Measurements from ENCODE around the gene DENND1A. TPM values are rescaled to one million over a fixed set of nuclear protein-coding genes. Genes with fewer than 3 reads are reported as not detected.

Gene DENND1A
- total RNA-seq, 1 experiment from 2014 or later = 23.5 TPM

DNA sequence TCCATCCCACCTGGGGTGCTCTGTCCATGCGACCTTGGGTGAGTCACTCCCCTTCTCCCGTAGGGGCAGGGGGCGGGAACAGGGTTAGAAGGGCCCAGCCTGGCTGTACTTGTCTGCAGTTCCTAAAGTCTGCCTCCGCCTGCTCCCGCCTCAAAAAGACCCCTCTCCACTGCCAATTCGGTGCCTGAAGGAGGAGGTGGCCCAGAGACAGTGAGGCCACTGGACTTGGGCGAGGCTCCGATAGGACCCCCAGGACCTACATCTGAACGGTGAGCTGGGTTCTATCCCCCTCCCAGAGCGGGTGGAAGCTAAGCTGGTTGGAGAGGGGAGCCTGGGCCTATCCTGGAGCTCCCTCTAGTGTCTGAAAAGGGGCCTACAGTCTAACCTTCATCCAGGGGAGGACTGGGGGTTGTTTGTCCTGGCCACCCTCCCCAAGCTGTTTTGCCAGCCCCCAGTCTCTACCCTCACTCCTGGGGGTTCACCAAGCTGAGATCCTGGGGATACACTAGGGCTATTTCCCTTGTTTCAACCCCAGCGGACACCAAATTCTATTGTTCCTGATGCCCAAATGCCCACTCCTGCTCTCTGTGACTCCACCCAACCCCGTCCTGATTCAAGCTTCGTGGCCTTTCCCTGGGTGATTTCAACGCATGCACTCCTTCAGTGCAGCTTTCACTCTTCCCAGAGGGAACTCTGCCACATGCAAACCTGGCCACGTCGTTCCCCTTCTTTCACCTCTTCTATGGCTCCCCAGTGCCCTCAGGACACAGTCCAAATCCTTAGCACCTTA lies 580.0 kb downstream of the DENND1A start (continued):
- TF ChIP-seq HMGXB4 (CRISPR knock-in tag; IDR thresholded peaks at IDR 0.05) (0 out of 2 replicates have a peak, but pooled peaks have one; percentile 35), ETV6 (CRISPR knock-in tag; IDR thresholded peaks at IDR 0.05) (peak; percentile 35; the same call in 1 of the 2 replicates)

- Mint-ChIP-seq H3K4me1 (peaks cover 5% of the 10 kb centered on the region), H3K27ac (no peak overlapping the region), H3K36me3 (no peaks in the 10 kb centered on the region), H3K9me3 (no peaks in the 10 kb centered on the region), H3K27me3 (ENCODE audit: low read depth) (peaks cover 10% of the 10 kb centered on the region), H3K4me3 (no peak overlapping the region)
- TF ChIP-seq TP53 (CRISPR knock-in tag; IDR thresholded peaks at IDR 0.05) (no peak), RORB (CRISPR knock-in tag; IDR thresholded peaks at IDR 0.05) (no peak), ZNF121 (CRISPR knock-in tag; IDR thresholded peaks at IDR 0.05) (peak; percentile 64; the same call in 1 of the 2 replicates), GRHL2 (CRISPR knock-in tag; IDR thresholded peaks at IDR 0.05; ENCODE audit: insufficient replicate concordance, severe bottlenecking) (no peak)
- DNase-seq (ENCODE audit: low spot score) = no peak
- ATAC-seq = no peak
- CTCF ChIA-PET = interaction anchor here (0.5 to 2.7 kb wide), 16 partner anchors 14 to 885 kb away, joined by 3 to 20 read pairs (median 3); no protein-coding TSS in a partner anchor
- POLR2A ChIA-PET = no interaction called here
These were observed 580.9 kb downstream of the DENND1A start for GRCh38 chr9:123349033-123349432.

- no peak for TF ChIP-seq GRHL2 (CRISPR knock-in tag; IDR thresholded peaks at IDR 0.05; ENCODE audit: insufficient replicate concordance, severe bottlenecking)
- Mint-ChIP-seq H3K36me3 (no peaks in the 10 kb centered on the region), H3K27me3 (ENCODE audit: low read depth) (peaks cover 10% of the 10 kb centered on the region), H3K9me3 (no peaks in the 10 kb centered on the region), H3K4me1 (peaks cover 3% of the 10 kb centered on the region; the same call in 1 of the 2 replicates), H3K4me3 (no peak overlapping the region), H3K27ac (no peak overlapping the region)
- ATAC-seq (no peak), DNase-seq (ENCODE audit: low spot score) (no peak)
- ChIA-PET CTCF (interaction anchor here (0.5 to 2.3 kb wide), 8 partner anchors 13 to 434 kb away, joined by 3 to 18 read pairs (median 3); no protein-coding TSS in a partner anchor), POLR2A (no interaction called here)
These were observed 581.5 kb downstream of the DENND1A start for GRCh38 chr9:123348317-123348992.

- DNase-seq (ENCODE audit: low spot score) (no peak), ATAC-seq (no peak)
- ChIA-PET POLR2A (no interaction called here), CTCF (no interaction called here)
- H3K27me3 Mint-ChIP-seq (ENCODE audit: low read depth) = peaks cover 2% of the 10 kb centered on the region
- H3K4me1 Mint-ChIP-seq = peaks cover 3% of the 10 kb centered on the region; the same call in 1 of the 2 replicates
- no peak overlapping the region for H3K4me3 Mint-ChIP-seq
- H3K9me3 Mint-ChIP-seq = no peaks in the 10 kb centered on the region
- H3K27ac Mint-ChIP-seq = no peak overlapping the region
- H3K36me3 Mint-ChIP-seq = no peaks in the 10 kb centered on the region
- no peak for TF ChIP-seq ZNF138 (CRISPR knock-in tag; conservative IDR thresholded peaks at IDR 0.05)
- no peak for TF ChIP-seq CREM (CRISPR knock-in tag; IDR thresholded peaks at IDR 0.05)
- TF ChIP-seq ATF2 (CRISPR knock-in tag; IDR thresholded peaks at IDR 0.05; ENCODE audit: borderline replicate concordance, low read depth) = no peak
- TF ChIP-seq USF2 (CRISPR knock-in tag; IDR thresholded peaks at IDR 0.05) = no peak
- TF ChIP-seq, protein P1, sequence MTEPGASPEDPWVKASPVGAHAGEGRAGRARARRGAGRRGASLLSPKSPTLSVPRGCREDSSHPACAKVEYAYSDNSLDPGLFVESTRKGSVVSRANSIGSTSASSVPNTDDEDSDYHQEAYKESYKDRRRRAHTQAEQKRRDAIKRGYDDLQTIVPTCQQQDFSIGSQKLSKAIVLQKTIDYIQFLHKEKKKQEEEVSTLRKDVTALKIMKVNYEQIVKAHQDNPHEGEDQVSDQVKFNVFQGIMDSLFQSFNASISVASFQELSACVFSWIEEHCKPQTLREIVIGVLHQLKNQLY (CRISPR knock-in tag; IDR thresholded peaks at IDR 0.05) = no peak
- no peak for TF ChIP-seq NFYB (CRISPR knock-in tag; conservative IDR thresholded peaks at IDR 0.05; ENCODE audit: low read depth)
- TF ChIP-seq, protein P2, sequence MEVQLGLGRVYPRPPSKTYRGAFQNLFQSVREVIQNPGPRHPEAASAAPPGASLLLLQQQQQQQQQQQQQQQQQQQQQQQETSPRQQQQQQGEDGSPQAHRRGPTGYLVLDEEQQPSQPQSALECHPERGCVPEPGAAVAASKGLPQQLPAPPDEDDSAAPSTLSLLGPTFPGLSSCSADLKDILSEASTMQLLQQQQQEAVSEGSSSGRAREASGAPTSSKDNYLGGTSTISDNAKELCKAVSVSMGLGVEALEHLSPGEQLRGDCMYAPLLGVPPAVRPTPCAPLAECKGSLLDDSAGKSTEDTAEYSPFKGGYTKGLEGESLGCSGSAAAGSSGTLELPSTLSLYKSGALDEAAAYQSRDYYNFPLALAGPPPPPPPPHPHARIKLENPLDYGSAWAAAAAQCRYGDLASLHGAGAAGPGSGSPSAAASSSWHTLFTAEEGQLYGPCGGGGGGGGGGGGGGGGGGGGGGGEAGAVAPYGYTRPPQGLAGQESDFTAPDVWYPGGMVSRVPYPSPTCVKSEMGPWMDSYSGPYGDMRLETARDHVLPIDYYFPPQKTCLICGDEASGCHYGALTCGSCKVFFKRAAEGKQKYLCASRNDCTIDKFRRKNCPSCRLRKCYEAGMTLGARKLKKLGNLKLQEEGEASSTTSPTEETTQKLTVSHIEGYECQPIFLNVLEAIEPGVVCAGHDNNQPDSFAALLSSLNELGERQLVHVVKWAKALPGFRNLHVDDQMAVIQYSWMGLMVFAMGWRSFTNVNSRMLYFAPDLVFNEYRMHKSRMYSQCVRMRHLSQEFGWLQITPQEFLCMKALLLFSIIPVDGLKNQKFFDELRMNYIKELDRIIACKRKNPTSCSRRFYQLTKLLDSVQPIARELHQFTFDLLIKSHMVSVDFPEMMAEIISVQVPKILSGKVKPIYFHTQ (CRISPR knock-in tag; IDR thresholded peaks at IDR 0.05) = no peak
- no peak for TF ChIP-seq EMX1 (CRISPR knock-in tag; IDR thresholded peaks at IDR 0.05)
- TF ChIP-seq, protein P3, sequence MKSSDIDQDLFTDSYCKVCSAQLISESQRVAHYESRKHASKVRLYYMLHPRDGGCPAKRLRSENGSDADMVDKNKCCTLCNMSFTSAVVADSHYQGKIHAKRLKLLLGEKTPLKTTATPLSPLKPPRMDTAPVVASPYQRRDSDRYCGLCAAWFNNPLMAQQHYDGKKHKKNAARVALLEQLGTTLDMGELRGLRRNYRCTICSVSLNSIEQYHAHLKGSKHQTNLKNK (CRISPR knock-in tag; IDR thresholded peaks at IDR 0.05) = no peak
- no peak for TF ChIP-seq ZNF317 (CRISPR knock-in tag; IDR thresholded peaks at IDR 0.05; ENCODE audit: borderline replicate concordance, low read depth)
These were observed 582.5 kb downstream of the DENND1A start for GRCh38 chr9:123347289-123348060.
